ENCODE data around the gene CYP4A11. TPM values are rescaled to one million over a fixed set of nuclear protein-coding genes. Genes with fewer than 3 reads are reported as not detected.
"Not testable (repeated sequence)": the region's sequence is repeated elsewhere in the genome, so short reads cannot be mapped to it uniquely, and the experiment has no call there.

The CYP4A11 gene
- total RNA-seq, 2 experiments from 2014 or later = not detected

DNA sequence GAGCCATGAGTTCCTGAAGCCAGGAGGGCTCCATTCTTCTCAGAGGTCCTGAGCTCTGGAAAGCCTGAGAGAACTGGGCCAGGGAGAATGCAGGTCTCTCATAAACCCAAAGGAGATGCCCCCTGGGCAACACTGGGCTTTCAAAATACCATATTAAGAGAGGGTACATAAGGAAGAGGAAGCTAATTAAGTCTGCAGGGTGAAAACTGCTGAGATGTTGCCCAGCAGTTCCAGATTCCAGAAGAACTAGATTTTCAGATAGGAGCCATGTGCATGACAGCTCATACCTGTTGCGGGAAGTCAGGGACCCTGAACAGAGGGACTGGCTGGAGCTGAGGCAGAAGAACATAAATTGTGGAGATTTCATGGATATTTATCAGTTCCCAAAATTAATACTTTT, 40.9 kb downstream of the CYP4A11 start:
- no peak overlapping the region for H3K4me3 Mint-ChIP-seq
- H3K36me3 Mint-ChIP-seq (ENCODE audit: low read depth) = no peaks in the 10 kb centered on the region
- ChIA-PET CTCF (no interaction called here), POLR2A (no interaction called here)
- peaks cover 10% of the 10 kb centered on the region for H3K27me3 Mint-ChIP-seq
- no peaks in the 10 kb centered on the region for H3K4me1 Mint-ChIP-seq
- H3K27ac Mint-ChIP-seq = no peak overlapping the region
- intact Hi-C loops (cut with DNase I, micrococcal nuclease) = no loop called here
- DNase-seq (no peak), ATAC-seq (no peak)
- peaks cover 7% of the 10 kb centered on the region for H3K9me3 Mint-ChIP-seq (ENCODE audit: low read depth)

DNA sequence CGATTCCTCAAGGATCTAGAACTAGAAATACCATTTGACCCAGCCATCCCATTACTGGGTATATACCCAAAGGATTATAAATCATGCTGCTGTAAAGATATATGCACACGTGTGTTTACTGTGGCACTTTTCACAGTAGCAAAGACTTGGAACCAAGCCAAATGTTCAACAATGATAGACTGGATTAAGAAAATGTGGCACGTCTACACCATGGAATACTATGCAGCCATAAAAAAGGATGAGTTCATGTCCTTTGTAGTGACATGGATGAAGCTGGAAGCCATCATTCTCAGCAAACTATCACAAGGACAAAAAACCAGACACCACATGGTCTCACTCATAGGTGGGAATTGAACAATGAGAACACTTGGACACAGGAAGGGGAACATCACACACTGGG, 59.6 kb downstream of the CYP4A11 start:
- intact Hi-C loops (cut with DNase I, micrococcal nuclease); CTCF ChIA-PET; DNase-seq; H3K4me1 Mint-ChIP-seq; H3K4me3 Mint-ChIP-seq; H3K27me3 Mint-ChIP-seq; H3K36me3 Mint-ChIP-seq (ENCODE audit: low read depth); H3K9me3 Mint-ChIP-seq (ENCODE audit: low read depth); ATAC-seq; H3K27ac Mint-ChIP-seq; POLR2A ChIA-PET: not testable (repeated sequence)

Other genes starting within 250 kb of the CYP4A11 start
- gene EFCAB14, start 222.4 kb downstream of the CYP4A11 start, total RNA-seq = 10 to 100 TPM; 37.8 to 54.3 TPM
- gene CYP4B1, start 142.4 kb downstream of the CYP4A11 start, total RNA-seq = not detected
- gene CYP4X1, start 82.2 kb upstream of the CYP4A11 start, total RNA-seq = not detected
- not detected for gene CYP4Z1, start 125.8 kb upstream of the CYP4A11 start, total RNA-seq
- gene CYP4A22, start 196.0 kb upstream of the CYP4A11 start, total RNA-seq = not detected
- gene PDZK1IP1, start 248.6 kb upstream of the CYP4A11 start, total RNA-seq = not detected

Data from activated CD4-positive, alpha-beta T cell treated with anti-CD3 and anti-CD28 coated beads for 36 hours (primary cell).